HG03469 (cell line): ENCODE results near the gene CCDC24.

ENCODE experiments used
- ATAC-seq: cut with Tn5 transposase; IDR thresholded peaks from one replicate; pipeline ENCODE4 v1.9.1; 2021; ENCODE audit warnings: mild to moderate bottlenecking, moderate library complexity, moderate number of reproducible peaks; ENCODE audit not compliant: unreplicated experiment

CCDC24 gene

DNA sequence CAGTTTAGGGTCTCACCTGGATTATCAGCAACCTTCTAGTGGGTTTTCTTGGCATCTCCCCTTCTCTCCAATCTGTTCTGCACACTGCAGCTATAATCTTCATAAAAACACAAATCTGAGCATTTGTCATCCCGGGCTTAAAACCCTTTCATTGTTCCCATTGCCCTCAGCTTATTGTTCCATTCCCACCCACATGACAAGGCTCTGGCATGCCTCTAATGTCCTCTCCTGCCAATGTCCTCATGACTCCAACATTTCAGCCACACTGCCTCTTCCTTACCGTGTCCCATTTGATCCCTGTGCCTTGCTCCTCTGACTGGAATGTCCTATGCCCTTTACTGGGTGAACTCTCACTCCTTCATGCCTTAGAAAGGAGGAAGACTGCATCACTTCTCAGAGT, 29.1 kb upstream of the CCDC24 start:
- ATAC-seq = no peak

DNA sequence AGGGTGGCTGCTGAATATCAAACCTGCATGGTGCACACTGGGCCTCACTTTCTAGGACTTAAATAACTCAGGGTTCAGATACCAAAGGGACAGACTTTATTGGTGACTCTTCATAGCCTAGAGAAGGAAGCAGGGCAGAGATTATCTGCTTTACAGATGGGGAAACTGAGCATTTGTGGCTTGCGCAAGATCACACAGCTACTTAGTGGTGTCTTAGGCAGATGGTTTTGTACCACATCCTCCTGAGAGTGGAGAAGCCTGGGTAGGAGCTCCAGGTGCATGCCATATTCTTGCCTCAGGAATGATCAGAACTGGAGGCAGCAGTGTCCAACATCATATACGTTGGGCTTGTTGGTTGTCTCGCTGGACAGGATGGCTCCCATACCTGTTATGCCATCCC, 28.4 kb upstream of the CCDC24 start:
- ATAC-seq = no peak

DNA sequence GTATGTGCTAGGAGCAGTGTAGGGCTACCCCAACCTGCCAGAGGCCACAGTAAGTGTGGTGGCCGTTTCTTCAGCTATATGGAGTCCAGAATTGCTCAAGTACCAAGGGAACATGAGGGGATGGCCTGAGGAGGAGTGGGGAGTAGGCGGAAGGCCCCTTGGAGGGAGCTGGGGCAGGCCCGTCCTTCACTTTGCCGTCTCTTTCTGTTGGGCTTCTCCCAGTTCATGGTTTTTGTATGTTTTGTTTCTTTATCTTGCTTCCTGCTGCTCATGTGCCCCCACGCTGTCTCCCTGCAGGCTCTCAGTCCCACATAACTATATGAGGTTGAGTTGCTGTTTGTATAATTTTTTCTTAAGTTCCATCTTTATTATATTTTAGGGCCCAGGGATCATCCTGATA, 27.5 kb upstream of the CCDC24 start:
- no peak for ATAC-seq

DNA sequence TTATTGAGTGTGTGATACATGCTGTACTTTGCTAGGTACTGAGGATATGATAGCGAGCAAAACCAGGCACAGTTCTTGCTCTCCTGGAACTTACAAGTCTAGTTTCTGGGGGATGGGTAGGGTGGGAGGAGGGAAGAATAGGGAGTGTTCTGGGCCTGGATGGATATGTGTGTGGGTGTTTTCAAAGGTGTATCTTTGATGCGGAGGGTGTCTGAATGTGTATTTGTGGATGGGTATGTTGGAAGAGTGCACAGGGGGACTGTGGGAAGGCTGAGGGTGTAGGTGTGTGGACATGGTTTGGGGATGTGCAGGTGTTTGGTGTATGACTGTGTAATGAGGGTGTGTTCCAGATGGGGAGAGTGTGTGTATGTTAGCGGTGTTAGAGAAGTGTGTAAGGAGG, 26.1 kb upstream of the CCDC24 start:
- no peak for ATAC-seq

DNA sequence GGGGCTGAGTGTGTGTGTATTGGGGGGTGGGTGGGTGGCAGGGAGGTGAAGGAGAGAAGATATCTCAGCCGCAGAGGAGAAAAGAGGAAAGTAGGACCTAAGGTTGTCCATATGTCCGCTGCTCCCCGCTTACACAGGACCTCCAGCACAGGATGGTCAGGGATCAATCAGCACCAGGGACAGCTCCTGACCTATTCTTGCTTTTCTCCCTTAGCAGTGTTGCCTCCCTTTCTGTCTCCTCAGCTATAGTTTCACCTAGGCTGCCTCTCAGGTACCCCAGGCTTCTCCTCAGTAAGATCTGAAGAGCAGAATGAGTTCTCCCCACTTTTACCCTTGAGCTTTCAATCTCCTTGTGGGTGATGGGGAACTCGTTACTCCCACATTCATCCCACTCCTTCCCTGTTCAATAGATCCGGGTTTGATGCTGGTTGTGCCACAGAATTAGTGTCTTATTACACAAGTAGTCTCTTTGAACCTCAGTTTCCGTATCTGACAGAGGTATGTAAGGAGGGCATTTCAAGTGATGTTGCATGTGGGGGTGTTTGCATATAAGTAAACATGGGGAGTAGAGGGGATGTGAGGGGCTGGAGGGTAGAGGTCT, 23.0 kb upstream of the CCDC24 start:
- ATAC-seq = no peak

DNA sequence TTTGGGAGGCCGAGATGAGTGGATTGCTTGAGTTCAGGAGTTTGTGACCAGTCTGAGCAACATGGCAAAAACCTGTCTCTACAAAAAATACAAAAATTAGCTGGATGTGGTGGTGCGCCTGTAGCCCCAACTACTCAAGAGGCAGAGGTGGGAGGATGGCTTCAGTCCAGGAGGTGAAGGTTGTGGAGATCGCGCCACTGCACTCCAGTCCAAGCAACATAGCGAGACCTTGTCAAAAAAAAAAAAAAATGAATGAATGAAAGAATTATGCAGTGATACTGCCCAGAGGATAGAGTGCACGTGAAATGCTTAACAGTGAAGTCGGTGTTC, 22.0 kb upstream of the CCDC24 start:
- no peak for ATAC-seq

DNA sequence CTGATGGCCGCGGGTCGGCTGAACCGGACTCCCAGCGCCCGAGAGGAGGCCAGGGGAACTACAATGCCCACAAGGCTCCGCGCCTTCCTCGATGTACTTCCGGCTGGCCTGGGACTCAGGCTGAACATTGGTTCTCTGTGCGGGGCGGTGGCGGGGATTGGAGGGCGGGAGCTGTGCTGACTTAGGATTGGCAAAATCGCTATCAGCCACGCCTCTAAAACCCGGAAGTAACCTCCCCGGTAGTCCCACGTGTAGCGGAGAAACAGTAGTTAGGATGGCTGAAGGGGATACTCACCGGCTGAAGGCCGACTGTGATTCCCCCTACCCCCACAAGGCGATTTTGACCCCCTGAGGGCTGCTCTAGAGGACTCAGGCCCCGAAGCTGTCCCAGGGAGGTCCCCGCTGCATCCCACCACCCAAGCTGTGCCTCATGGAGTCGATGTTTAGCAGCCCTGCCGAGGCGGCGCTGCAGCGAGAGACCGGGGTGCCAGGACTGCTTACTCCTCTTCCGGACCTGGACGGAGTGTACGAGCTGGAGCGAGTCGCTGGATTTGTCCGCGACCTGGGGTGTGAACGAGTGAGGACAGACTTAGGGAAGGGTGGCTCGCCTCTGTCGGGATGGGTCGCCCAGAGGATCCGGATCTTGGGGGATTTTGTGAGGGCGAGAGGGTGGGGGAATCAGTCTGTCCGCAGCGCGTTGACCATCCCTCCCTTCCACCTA, 21.5 kb upstream of the CCDC24 start, which contains the start of gene DPH2:
DPH2 (plus strand) TSS at position 265 of the 721 bp plus-strand sequence; CDS start at position 431, 166 bp downstream.
- ATAC-seq = peak; percentile 53

DNA sequence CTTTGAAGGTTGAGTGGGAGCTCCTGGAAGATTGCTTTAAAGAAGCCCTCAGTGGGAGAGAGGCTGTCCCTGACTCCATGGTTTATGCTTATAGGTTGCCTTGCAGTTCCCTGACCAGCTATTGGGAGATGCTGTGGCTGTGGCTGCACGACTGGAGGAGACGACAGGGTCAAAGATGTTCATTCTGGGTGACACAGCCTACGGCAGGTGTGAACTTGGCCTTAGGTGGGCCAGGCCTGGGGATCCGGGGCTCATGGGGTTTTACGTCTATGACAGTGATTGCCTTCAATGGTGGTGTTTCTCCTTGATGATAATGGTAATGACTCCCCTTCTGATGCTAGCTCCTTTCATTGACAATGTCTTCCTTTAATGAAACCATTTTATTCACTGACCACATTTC, 20.9 kb upstream of the CCDC24 start:
- ATAC-seq = no peak

DNA sequence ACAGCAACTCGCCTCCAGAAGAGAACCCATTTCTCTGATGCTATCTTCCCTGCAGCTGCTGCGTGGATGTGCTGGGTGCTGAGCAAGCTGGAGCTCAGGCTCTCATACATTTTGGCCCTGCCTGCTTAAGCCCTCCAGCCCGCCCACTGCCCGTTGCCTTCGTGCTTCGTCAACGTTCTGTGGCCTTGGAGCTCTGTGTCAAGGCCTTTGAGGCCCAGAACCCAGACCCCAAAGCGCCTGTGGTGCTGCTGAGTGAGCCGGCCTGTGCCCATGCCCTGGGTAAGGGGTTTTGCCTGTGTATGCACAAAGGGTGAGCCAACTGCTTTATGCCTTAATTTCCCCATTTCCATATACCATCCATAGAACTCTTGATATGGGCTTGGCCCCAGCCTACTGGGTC, 20.5 kb upstream of the CCDC24 start:
- ATAC-seq = no peak

DNA sequence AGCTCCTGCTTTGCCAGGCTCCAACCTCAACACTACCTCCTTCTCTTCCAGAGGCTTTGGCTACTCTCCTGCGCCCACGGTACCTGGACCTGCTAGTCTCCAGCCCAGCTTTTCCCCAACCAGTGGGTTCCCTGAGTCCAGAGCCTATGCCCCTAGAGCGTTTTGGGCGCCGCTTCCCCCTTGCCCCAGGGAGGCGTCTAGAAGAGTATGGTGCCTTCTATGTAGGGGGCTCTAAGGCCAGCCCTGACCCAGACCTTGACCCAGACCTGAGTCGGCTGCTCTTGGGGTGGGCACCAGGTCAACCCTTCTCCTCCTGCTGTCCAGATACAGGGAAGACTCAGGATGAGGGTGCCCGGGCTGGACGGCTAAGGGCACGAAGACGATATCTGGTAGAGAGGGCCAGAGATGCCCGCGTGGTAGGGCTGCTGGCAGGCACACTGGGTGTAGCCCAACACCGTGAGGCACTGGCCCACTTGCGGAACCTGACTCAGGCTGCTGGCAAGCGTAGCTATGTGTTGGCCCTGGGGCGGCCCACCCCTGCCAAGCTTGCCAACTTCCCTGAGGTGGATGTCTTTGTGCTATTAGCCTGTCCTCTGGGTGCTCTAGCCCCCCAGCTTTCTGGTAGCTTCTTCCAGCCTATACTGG, 19.9 kb upstream of the CCDC24 start:
- ATAC-seq = no peak

DNA sequence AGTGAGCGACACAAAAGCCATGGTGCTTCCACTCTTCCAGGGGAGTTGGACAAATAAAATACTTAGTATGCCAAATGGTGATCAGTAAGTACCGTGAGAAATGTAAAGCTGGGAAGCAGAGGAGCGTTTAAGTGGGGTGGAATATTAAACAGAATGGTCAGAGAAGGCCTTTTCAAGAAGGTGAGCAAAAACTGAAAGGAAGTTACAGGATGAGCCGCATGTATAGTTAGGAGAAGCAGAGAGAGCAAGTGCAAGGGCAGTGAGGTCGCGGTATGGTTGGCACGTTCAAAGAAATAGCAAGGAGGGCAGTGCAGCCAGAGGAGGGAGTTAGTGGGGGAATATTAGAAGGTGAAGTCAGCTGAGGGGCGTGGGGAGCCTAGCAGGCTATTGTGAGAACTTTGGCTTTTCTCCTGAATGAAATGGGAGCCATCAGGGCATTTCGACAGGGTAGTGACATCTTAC, 17.4 kb upstream of the CCDC24 start:
- no peak for ATAC-seq

DNA sequence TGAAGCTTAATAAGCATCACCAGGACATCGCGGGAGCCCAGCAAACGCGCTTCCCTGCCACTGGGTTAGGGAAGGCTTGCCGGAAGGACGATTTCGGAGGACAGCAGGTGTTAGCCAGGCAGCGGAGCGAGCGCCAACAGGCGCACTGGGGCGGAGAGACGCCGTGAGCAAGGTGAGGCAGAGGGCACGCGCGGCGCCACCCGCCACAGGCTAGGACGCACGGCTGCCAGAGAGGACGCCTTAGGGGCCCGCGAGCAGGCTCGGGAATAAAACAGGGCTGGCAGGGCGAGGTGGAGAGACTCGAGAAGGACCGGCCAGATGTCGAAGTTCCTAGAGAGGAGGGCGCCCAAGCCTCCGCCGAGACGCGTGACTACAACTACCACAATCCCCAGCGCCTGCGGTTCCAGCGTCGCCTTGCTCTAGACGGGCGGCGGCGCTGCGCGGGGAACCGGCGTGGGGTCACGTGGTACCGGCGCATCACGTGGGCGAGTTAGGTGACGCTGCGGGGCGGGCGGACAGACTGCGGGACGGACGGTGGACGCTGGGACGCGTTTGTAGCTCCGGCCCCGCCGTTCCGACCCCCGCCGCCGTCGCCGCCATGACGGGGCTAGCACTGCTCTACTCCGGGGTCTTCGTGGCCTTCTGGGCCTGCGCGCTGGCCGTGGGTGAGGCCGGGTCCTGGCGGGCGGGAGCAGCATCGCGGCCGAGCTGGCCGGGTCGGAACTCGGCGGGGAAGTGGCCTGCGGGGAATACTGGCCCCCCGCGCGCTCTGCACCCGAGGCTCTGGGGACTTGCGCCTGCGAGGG, 16.8 kb upstream of the CCDC24 start, which contains the start of gene ATP6V0B:
ATP6V0B (plus strand) TSS at position 518 of the 806 bp plus-strand sequence; CDS start at position 599, 81 bp downstream.
- peak; percentile 35 for ATAC-seq

DNA sequence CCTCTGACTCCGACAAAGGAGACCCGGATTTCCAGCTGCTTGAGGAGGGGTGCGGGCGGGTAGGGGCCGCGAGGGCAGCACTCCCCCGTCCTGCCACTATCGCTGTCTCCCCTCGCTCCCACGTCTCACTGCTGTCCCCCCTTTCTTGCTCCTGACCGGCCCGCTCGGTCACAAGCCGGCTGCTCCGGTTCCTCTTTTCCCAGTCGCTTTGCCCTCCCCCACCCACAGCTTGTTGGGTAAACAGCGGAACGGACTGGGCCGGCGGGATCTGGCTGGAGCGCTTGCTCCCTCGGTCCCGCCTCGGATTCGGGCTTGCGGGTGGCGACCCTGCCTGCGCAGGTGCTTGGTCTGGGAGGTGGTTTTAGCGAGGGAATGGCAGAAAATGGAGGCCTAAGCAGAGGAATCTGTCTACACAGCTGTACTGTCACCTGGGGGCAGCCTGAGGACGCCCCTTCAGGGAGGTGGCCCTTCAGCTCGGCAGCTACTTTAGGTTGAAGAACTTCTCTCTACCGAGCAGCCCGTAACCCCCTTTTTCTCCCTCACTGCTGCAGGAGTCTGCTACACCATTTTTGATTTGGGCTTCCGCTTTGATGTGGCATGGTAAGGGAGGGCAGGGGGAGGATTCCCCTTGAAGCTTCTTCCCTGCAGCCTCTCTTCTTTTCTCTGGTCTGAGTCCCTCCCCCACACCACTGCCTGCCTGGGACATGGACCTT, 16.0 kb upstream of the CCDC24 start:
- ATAC-seq = no peak

DNA sequence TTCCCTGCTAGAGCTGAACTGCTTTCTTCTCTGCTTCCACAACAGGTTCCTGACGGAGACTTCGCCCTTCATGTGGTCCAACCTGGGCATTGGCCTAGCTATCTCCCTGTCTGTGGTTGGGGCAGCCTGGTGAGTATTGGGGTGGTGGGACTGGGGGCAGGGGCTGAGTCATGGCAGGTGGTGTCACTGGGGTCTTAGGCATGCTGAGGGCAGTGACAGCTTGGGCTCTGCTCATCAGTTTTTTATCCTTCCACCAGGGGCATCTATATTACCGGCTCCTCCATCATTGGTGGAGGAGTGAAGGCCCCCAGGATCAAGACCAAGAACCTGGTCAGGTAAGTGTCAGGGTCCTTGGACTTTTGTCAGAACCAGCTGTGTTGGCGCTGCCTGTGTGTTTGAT, 15.4 kb upstream of the CCDC24 start:
- ATAC-seq = no peak

DNA sequence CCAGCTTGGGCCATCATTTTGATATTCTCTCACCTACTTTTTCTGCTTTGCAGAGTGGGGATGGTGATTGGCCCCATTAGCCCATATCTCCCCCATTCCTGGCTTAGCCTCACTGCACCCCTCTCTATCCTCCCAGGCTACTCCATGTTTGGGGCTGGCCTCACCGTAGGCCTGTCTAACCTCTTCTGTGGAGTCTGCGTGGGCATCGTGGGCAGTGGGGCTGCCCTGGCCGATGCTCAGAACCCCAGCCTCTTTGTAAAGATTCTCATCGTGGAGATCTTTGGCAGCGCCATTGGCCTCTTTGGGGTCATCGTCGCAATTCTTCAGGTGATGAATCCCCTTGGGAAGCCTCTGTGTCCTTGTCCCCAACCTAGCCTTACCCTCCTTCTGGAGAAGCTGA, 14.5 kb upstream of the CCDC24 start:
- no peak for ATAC-seq

DNA sequence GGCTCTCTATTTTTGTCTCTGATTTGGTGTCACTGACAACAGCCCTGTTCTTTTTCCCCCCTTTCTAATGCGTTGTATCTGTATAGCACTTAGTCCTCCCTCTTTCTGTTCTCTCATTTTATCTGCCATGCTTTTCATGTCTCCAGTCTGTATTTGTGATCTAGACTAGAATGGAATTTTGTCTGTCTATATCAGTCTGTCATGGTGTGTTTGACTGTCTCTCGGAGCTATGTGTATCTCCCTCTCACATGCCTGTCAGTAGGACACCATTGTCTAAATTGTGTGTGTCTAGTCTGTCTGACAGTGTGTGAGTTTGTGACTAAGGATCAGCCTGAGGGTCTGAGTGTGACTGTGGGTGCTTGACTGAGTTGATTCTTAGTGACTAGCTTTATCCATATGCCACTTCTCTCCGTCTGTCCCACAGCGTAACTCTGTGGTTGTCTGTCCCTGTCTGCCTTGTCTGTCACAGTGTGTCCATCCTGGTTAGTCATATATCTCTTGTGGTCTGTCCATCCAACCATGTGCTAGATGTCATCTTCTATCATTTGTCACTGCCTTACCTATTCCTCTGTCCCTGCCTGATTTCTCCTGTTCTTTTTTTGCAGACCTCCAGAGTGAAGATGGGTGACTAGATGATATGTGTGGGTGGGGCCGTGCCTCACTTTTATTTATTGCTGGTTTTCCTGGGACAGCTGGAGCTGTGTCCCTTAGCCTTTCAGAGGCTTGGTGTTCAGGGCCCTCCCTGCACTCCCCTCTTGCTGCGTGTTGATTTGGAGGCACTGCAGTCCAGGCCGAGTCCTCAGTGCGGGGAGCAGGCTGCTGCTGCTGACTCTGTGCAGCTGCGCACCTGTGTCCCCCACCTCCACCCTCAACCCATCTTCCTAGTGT, 13.8 kb upstream of the CCDC24 start:
- no peak for ATAC-seq

DNA sequence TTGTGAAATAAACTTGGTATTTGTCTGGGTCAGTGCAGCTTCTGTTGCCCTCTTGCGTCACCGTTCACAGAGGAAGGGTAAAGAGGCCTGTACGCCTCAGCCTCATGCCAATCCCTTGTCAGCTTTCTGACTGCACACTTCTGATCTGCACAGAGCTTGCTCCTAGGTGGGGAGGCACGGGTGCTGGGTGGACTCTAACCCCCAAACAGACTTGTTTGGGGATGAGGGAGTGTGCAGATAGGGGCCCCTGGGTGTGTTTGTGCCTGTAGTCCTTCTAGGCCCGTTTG, 13.2 kb upstream of the CCDC24 start:
- no peak for ATAC-seq

DNA sequence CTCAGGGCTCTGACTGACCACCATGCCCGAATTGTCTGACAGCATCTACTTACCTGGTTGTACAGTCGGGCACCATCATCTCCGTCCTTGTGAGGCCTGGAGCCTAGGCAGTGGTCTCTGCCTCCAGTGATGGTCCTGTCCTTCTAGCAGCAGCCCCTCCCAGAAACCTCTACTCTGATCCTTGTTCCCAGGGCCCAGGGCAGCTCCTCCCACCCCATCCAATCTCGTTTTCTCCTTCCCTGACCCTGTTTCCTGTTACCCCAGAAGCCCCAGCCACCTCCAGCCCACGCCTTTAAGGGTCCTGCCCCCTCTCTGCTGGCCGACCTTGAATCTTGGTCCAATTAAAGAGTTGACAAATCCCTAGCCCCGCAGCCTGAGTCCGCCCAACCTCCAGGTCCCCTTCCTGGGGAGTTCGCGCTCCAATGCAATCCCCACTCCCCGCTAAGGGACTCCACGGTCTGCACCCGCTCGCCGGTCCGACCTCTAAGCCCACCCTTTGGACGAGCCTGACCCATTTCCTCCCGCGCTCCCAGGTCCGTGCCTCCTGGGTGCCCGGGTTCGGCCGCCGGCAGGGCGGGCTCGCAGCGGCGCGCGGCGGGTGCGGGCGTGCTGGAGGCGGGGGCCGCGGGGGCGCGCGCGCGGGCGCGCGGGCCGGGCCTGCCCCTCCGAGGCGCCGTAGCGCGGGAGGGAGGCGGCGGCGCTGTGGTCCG, 12.7 kb upstream of the CCDC24 start, which contains the start of gene B4GALT2:
B4GALT2 (plus strand) TSS at position 660 of the 710 bp plus-strand sequence. CDS start 1,951 bp downstream, outside the sequence.
- ATAC-seq = no peak

DNA sequence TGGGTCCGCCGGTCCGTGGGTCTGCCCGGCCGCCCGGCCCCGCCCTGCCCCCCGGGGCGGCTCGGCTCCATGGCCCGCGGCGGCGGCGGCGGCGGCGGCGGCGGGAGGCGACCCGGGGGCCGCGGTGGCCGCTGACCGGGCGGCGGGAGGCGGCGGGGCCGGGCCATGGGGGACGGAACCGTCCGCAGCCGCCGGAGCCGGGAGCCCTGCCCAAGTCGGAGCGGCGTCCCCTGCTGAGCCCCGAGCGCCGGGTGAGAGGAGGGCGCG, 12.2 kb upstream of the CCDC24 start:
- no peak for ATAC-seq
